DND-41 (cell line): ENCODE data around the gene AREL1.

Source experiments
- ATAC-seq: fragments of 200-7000 bp; cut with Tn5 transposase; 3 replicates; pipeline ENCODE4 v1.9.1; 2021; ENCODE audit warnings: low read depth; ENCODE audit not compliant: insufficient read depth
- DNase-seq: peaks from one replicate; pipeline ENCODE4 v3.0.0-alpha.2; 2020
- H2AFZ ChIP-seq: 2 replicates; pipeline ENCODE4 v1.6.0; 2012; ENCODE audit warnings: low read depth, low read length
- H3K27ac ChIP-seq: 2 replicates; pipeline ENCODE4 v1.5.1; 2012; ENCODE audit warnings: low read length, inconsistent platforms
- H3K27me3 ChIP-seq: fragments of 200-600 bp; sonication (generic); 2 replicates; pipeline ENCODE4 v1.6.0; 2012; ENCODE audit warnings: low read length, mild to moderate bottlenecking, inconsistent platforms; ENCODE audit not compliant: insufficient read depth, poor library complexity
- H3K36me3 ChIP-seq: 2 replicates; pipeline ENCODE4 v1.5.1; 2012; ENCODE audit warnings: low read length, inconsistent platforms; ENCODE audit not compliant: insufficient read depth
- H3K4me1 ChIP-seq: 2 replicates; pipeline ENCODE4 v1.5.1; 2012; ENCODE audit warnings: mild to moderate bottlenecking, low read length; ENCODE audit not compliant: insufficient read depth
- H3K4me2 ChIP-seq: 2 replicates; pipeline ENCODE4 v1.6.0; 2012; ENCODE audit warnings: mild to moderate bottlenecking, moderate library complexity, low read length, inconsistent platforms; ENCODE audit not compliant: insufficient read depth
- H3K4me3 ChIP-seq, 2 experiments: fragments of 200-600 bp in 1 of 2; shearing (Covaris generic) in 1 of 2; 2 replicates each; pipeline ENCODE4 v1.5.1; 2012 to 2016; ENCODE audit warnings: inconsistent platforms in 2 of 2, low read length in 2 of 2, mild to moderate bottlenecking in 2 of 2, low read depth in 1 of 2, moderate library complexity in 1 of 2
- H3K79me2 ChIP-seq: 2 replicates; pipeline ENCODE4 v1.6.0; 2012; ENCODE audit warnings: low read length, inconsistent platforms; ENCODE audit not compliant: insufficient read depth
- H3K9ac ChIP-seq: 2 replicates; pipeline ENCODE4 v1.6.0; 2012; ENCODE audit warnings: low read depth, mild to moderate bottlenecking, inconsistent platforms, low read length, moderate library complexity
- H3K9me3 ChIP-seq: 2 replicates; pipeline ENCODE4 v1.5.1; 2012; ENCODE audit warnings: low read length, moderate library complexity, mild to moderate bottlenecking, inconsistent platforms; ENCODE audit not compliant: insufficient read depth, severe bottlenecking
- H4K20me1 ChIP-seq: 2 replicates; pipeline ENCODE4 v1.6.0; 2012; ENCODE audit warnings: low read length; ENCODE audit not compliant: insufficient read depth
- CTCF ChIP-seq: IDR thresholded peaks from 2 replicates; pipeline ENCODE4 v1.5.1; 2012; ENCODE audit warnings: borderline replicate concordance, low read length, moderate library complexity, mild to moderate bottlenecking; ENCODE audit not compliant: poor library complexity, severe bottlenecking; ENCODE audit errors: extremely low read depth
- EZH2 ChIP-seq: IDR thresholded peaks from 3 replicates; pipeline ENCODE4 v1.6.1; 2012; ENCODE audit warnings: borderline replicate concordance, low read depth, mild to moderate bottlenecking, moderate library complexity, low read length, inconsistent platforms; ENCODE audit not compliant: severe bottlenecking

AREL1 gene

GRCh38 chr14:74622257-74622656, 90.6 kb downstream of the AREL1 start:
- no peak overlapping the region for H3K4me2 ChIP-seq
- H3K9ac ChIP-seq, result no peak overlapping the region
- H3K27me3 ChIP-seq, result no peaks in the 10 kb centered on the region
- DNase-seq, result no peak
- TF ChIP-seq CTCF (no peak), EZH2 (no peak)
- H3K79me2 ChIP-seq, result no peaks in the 10 kb centered on the region
- H3K36me3 ChIP-seq, result no peaks in the 10 kb centered on the region
- H2AFZ ChIP-seq, result no peak overlapping the region
- H3K9me3 ChIP-seq, result no peaks in the 10 kb centered on the region
- ATAC-seq, result no peak
- peaks cover 6% of the 10 kb centered on the region; the same call in 1 of the 2 replicates for H3K4me1 ChIP-seq
- H4K20me1 ChIP-seq, result no peaks in the 10 kb centered on the region
- no peak overlapping the region for H3K4me3 ChIP-seq
- H3K27ac ChIP-seq, result no peak overlapping the region

DNA sequence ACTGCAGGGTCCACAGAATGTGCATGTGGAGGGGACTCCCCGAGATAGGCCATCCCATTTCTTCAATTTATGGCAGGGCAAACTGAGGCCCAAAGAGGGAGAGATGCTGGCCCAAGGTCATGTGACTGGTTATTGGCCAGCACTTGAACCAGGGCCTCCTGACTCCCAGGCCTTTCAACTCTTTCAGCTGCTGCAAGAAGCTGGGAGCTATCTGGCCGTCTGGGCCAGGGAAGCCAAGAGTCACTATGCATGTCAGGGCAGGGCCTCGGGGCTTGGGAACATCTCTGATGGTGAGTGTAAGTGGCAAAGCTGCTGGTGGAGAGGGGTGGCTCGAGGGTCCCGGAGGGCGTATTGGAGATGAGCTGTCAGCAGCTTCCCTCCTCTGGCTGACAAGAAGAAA, 91.3 kb downstream of the AREL1 start:
- Histone ChIP-seq H2AFZ (no peak overlapping the region), H3K27ac (no peak overlapping the region), H3K4me3 (no peak overlapping the region), H4K20me1 (no peaks in the 10 kb centered on the region), H3K9ac (no peak overlapping the region), H3K79me2 (no peaks in the 10 kb centered on the region), H3K9me3 (no peaks in the 10 kb centered on the region), H3K4me1 (peaks cover 6% of the 10 kb centered on the region; the same call in 1 of the 2 replicates), H3K27me3 (no peaks in the 10 kb centered on the region), H3K4me2 (no peak overlapping the region), H3K36me3 (no peaks in the 10 kb centered on the region)
- no peak for TF ChIP-seq EZH2
- TF ChIP-seq CTCF, result no peak
- no peak for DNase-seq
- ATAC-seq, result no peak

DNA sequence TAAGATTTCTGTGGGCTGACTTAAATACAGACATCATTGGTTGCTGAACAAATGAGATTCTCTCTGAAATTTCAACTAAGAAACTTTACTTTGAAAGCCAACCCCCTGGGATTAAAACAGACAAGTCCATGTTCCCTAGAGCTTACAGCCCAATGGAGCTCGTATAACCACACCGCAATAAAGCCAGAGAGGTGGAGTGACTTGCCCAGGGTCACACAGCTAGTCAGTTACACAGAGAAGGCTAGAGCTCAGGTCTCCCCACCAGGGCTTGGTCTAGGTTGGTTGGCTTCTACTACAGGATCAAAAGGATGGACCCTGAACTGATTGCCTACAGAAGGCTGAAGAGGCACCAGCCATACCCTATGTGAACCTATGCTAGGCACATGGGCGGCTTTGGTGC, 92.0 kb downstream of the AREL1 start:
- H3K36me3 ChIP-seq, result no peaks in the 10 kb centered on the region
- H3K4me2 ChIP-seq, result no peak overlapping the region
- TF ChIP-seq CTCF (no peak), EZH2 (no peak)

GRCh38 chr14:74620497-74620921, 92.4 kb downstream of the AREL1 start:
- H3K9ac ChIP-seq, result no peak overlapping the region
- H3K27ac ChIP-seq, result no peak overlapping the region
- no peaks in the 10 kb centered on the region for H3K9me3 ChIP-seq
- no peak overlapping the region for H3K4me2 ChIP-seq
- peaks cover 6% of the 10 kb centered on the region; the same call in 1 of the 2 replicates for H3K4me1 ChIP-seq
- TF ChIP-seq CTCF (no peak), EZH2 (no peak)
- H3K79me2 ChIP-seq, result no peaks in the 10 kb centered on the region
- no peak overlapping the region for H2AFZ ChIP-seq
- no peak for ATAC-seq
- no peak overlapping the region for H3K4me3 ChIP-seq
- DNase-seq, result no peak
- no peaks in the 10 kb centered on the region for H4K20me1 ChIP-seq
- no peaks in the 10 kb centered on the region for H3K27me3 ChIP-seq
- no peaks in the 10 kb centered on the region for H3K36me3 ChIP-seq

More for the DNA sequence above, 92.0 kb downstream of the AREL1 start:
- H3K27me3 ChIP-seq, result no peaks in the 10 kb centered on the region
- H2AFZ ChIP-seq, result no peak overlapping the region
- no peak overlapping the region for H3K27ac ChIP-seq
- H3K4me3 ChIP-seq, result no peak overlapping the region
- no peak for ATAC-seq
- no peak for DNase-seq
- H4K20me1 ChIP-seq, result no peaks in the 10 kb centered on the region
- no peaks in the 10 kb centered on the region for H3K79me2 ChIP-seq
- no peak overlapping the region for H3K9ac ChIP-seq
- no peaks in the 10 kb centered on the region for H3K9me3 ChIP-seq
- peaks cover 6% of the 10 kb centered on the region; the same call in 1 of the 2 replicates for H3K4me1 ChIP-seq
